Stimulated activated CD8-positive, alpha-beta memory T cell treated with anti-CD3 and anti-CD28 coated beads, Interleukin-4, amount 100 ng/mL, for 1 hour (primary cell): Measurements from ENCODE around the gene CATSPERE.
"Not testable (repeated sequence)": the region's sequence is repeated elsewhere in the genome, so short reads cannot be mapped to it uniquely, and the experiment has no call there.

Experiments
- DNase-seq, 2 donors: peaks; one replicate each; pipeline ENCODE4 v3.0.0-alpha.2; 2020; ENCODE audit warnings: low read depth in 2 of 2, low spot score in 1 of 2

The CATSPERE gene

GRCh38 chr1:244661569-244662312 is 200.7 kb downstream of the CATSPERE start:
- not testable (repeated sequence) for DNase-seq

- no peak for DNase-seq
Observed at GRCh38 chr1:244662599-244662998, 201.5 kb downstream of the CATSPERE start.

GRCh38 chr1:244664353-244664752 is 203.3 kb downstream of the CATSPERE start:
- DNase-seq: no peak

- DNase-seq: no peak
Observed at GRCh38 chr1:244665771-244666217, 204.7 kb downstream of the CATSPERE start.

- not testable (repeated sequence) for DNase-seq
Observed at GRCh38 chr1:244666672-244667418, 205.8 kb downstream of the CATSPERE start.

GRCh38 chr1:244667797-244668196 is 206.7 kb downstream of the CATSPERE start:
- DNase-seq: no peak

GRCh38 chr1:244672946-244673682 is 212.0 kb downstream of the CATSPERE start:
- no peak for DNase-seq

- no peak for DNase-seq
Observed at GRCh38 chr1:244674446-244674845, 213.4 kb downstream of the CATSPERE start.

GRCh38 chr1:244675167-244675566 is 214.1 kb downstream of the CATSPERE start:
- no peak for DNase-seq

GRCh38 chr1:244678697-244679096 is 217.6 kb downstream of the CATSPERE start:
- DNase-seq: no peak

GRCh38 chr1:244680667-244681066 is 219.6 kb downstream of the CATSPERE start:
- DNase-seq: no peak

GRCh38 chr1:244682087-244682486 is 221.0 kb downstream of the CATSPERE start:
- not testable (repeated sequence) for DNase-seq
